NCI-H69 (cell line): ENCODE data around the gene RAB38.

ENCODE experiments used
- DNase-seq: peaks from one replicate; lab custom pipeline; 2025; lab: John Stamatoyannopoulos, UW

Gene RAB38

DNA sequence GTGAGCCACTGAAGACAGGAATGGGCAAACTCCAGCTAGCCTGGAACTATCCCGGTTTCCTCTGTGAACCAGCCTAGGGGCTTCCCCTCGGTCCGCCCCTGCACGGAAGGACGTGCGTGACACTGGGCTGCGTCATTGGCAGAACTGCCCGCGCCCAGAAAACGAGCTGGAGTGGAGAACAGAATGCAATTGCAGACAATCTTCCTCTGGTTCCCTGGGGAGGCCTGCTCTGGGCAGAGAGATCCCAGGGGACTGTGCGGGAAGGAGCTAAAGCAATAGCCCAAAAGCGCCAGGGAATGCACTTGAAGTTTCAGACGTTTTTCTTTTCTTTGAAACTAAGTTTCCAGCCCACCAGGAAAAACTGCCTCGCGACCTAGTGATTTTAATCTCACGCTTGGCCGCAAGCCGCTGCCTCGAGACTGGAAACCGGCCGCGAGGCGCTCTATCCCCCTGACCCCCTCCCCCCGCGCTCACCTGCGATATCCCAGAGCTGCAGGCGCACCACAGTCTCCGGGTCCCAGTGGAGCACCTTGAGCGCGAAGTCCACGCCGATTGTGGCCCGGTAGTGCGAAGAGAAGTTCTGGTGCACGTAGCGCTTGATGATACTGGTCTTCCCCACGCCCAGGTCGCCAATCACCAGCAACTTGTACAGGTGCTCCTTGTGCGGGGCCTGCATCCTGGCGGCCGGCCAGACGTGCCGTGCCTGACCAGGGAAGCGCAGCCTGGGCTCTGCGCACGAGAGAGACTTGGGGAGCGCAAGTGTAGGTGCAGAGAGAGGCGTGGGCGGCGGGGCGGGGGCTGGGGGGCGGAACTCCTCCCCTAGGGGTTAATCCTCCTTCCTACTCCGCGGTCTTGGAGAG is at the start of gene RAB38:
TSS of gene RAB38 (minus strand) at position 735 of the 860 bp plus-strand sequence. CDS start at position 676, 59 bp downstream.
- DNase-seq = peak; percentile 93

DNA sequence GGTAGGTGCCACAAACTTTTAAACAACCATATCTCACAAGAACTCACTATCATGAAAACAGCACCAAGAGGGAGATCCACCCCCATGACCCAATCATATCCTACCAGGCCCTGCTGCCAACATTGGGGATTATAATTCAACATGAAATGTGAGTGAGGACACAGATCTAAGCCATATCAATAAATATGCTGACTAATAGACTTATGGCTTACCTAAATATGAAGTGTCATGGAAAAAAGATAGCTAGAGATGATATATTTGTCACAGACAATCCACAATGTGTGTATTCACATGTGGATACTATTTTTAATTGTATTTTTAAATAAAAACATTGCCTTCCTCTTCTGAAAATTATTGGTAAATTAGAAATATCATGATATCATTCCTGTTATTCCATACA is 38.2 kb upstream of the RAB38 start:
- no peak for DNase-seq

DNA sequence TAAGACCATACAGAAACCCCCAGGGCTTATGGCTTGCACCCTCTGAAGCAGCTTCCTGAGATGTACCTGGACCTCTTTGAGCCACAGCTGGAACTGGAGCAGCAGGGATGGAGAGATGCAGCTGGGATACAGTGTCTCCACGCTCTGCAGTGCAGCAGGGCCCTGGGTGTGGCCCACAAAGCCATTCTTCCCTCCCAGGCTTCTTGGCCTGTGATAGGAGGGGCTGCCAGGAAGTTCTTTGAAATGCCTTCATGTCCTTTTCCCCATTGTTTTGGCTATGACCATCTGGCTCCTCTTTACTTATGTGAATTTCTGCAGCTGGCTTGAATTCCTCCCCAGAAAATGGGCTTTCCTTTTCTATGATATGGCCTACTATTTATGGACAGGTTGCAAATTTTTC is 37.1 kb upstream of the RAB38 start:
- peak; percentile 68 for DNase-seq

DNA sequence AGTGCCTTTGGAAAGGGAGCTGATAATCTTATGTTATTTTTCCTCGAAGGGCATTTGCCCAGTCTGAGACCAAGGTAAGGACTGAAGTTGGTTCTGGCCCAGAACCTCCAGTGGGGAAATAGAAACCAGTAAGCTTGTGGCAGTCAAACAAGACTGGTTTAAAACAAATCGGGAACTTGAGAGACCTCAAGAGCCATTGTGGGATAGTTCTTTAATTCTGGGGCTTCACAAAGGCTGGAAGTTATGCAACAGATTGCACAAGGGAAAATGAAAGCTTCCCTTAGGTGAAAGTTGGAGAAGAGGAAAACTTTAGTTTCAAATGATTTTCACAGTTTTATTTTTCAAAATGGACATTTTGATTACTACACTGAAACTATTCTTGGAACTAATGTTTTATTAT is 33.5 kb upstream of the RAB38 start:
- no peak for DNase-seq

DNA sequence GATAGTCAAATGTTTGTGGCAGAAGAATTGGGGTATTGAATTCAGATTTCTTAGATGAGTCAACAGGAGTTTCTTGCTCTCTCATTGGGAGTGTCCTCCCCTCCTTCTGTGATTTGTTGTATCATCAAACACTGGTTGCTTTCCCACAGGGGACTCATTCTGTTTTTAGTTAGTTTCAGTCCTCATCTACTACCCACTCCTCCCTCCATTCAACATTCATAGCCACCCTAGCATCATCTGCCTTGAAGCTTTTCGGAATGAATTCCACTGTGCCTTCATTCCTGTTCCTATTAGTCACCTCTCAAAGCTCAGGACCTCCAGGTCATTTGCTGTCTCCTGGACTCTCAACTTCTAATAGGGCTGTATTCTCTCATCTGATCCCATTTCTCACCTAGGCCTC is 31.5 kb upstream of the RAB38 start:
- no peak for DNase-seq

DNA sequence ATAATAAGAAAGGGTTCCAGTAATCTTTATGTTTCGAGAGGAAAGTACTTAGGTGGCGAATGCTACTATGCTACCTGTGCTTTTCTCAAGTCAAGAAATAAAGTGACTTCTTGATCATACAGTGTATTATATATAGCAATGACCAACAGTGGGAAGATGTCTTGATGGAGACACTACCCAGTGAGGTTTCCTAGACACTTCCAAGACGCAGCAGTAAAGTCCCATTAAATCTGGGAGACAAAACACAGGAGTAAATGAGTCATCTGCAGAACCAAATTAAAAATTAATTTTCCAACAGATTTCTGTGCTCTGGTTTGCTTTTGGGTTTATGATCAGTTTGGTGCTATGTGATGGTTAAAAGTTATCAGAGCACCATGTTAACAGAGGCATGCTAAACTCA is 29.1 kb upstream of the RAB38 start:
- DNase-seq = no peak

DNA sequence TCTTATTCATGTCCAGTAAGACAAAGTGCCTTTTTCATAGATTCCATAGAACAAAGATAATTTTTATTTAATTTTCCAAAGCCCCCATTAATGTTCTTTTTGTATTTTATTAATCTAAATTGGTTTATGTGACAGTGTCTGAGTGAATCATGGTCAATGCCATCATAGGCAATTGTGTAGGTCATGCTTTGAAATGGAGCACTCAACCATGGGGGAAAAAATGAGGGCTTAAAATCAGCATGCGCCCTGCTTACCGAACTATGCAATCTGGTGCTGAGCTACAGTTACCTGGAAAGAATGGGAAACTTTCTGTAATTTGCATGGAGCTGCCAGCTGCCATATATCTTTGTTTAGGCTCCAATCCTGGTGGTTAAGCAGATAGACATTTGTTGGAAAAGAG is 28.4 kb upstream of the RAB38 start:
- DNase-seq = peak; percentile 15

DNA sequence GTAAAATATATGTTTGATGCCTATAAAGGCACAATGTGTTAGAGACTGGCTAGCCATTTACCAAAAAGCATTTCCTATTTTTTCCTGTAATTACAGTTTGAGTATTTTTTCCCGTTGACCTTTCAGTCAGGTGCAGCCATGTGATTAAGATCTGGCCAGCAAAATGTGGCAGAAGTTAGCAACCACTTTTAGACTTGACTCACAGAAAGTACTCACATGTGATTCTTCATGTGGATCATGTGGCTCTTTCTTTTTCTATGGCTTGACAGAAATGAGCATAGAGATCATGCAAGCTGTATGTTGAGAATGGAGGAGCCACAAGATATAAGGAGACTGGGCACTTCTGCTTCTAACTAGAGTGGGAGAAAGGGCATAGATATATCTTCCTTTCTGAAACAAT is 27.3 kb upstream of the RAB38 start:
- no peak for DNase-seq

DNA sequence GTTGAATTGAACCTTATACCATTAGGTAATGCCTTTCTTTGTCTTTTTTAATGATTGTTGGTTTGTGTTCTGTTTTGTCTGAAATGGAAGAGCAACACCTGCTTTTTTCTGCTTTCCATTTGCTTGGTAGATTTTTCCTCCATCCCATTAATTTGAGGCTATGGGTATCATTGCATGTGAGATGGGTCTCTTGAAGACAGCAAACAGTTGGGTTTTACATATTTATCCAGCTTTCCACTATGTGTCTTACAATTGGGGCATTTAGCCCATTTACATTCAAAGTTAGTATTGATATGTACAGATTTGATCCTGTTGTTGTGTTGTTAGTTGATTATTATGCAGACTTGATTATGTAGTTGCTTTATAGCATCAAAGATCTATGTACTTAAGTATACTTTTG is 21.1 kb upstream of the RAB38 start:
- DNase-seq = no peak

DNA sequence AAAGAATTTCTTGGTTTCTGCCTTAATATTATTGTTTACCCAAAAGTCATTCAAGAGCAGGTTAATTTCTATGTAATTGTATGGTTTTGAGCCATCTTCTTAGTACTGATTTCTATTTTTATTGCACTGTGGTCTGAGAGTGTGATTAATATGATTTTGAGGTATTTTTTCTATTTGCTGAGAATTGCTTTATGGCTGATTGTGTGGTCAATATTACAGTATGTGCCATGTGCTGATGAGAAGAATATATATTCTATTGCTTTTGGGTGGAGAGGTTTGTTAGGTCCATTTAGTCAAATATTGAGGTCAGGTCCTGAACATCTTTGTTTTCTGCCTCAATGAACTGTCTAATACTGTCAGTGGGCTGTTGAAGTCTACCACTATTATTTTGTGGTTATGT is 20.7 kb upstream of the RAB38 start:
- DNase-seq = no peak

DNA sequence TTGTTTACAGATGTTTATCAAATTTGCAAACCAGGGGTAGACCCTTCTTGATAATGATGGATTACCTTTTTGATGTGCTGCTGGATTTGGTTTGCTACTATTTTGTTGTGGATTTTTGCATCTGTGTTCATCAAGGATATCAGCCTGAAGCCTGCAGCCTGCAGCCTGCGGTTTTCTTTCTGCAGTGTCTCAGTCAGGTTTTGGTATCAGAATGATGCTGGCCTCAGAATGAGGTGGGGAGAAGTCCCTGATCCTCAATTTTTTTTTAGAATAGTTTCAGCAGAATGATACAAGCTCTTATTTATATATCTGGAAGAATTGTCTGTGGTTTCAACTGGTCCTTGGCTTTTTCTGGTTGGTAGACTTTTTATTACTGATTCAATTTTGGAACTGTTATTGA is 19.7 kb upstream of the RAB38 start:
- DNase-seq = no peak

DNA sequence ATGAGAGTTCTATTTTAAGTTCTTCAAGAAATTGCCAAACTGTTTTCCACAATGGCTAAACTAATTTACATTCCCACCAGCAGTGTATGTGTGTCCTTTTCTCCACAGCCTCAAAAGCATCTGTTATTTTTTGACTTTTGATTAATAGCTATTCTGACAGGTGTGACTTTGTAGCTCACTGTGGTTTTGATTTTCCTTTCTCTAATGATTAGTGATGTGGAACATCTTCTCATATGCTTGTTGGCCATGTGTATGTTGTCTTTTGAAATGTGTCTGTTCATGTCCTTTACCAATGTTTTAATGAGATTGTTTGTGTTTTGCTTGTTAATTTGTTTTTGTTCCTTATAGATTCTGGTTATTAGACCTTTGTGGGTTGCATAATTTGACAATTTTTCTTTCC is 18.0 kb upstream of the RAB38 start:
- peak; percentile 31 for DNase-seq

DNA sequence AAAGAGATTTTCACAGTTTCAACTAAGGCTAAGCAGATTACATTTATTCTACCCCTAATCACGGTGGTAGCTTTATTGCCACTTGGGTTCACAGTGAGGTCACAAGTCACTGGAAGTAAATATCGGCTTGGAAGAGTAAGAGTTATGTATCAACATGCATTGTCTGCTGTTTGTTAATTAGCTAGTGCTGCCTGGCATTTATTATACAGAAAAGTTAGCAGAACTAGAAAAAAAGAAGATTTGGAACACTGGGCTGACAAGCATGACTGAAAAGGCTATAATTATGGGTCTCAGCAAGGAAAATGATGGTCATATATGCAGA is 13.7 kb upstream of the RAB38 start:
- peak; percentile 86 for DNase-seq

DNA sequence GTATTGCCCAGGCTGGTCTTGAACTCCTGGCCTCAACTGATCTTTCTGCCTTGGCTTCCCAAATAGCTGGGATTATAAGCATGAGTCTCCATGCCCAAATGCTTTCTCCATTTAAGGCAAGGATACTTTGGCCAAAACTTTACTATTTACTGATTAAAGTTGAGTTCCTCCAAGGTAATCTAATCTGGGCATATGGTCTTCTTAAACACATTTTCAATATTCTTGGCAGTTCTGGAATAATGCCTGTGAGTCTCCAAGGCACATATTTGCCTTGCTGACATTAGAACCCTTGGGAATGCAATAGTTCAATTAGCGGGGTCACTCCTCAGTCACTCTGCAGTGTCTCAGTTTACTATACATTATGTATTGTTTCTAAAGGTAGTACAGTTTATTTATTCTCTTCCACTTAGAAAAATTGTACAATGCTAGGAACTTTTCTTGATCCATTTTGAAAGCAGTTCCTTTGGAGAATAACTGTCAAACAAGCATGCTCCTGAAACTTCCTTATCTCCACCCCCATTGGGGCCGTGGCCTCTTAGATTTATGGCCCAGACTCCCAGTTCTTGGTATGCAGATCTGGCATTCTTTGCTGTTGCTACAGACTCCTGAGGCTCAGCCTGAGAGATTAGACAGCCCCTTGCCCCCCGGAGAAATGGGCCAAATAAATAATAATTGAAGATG is 13.1 kb upstream of the RAB38 start:
- DNase-seq = peak; percentile 86

DNA sequence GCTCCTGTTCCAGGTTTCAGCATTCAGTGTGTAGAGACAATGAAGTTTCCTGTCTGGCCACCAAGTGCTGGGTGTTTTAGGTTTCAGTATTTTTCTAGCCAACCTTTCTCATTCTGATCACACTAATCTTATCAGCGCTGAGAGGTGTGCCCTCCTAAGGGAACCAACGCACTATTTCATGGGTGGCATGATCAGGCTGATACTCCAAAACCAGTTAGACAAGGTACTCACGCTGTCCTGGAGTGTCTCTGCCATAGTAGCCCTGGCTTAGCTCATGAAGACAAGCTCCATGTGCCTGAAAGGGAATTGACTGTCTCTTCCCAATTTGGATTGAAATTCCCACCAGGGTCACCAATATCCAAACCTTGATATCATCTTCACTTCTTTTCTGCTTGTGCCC is 8.0 kb upstream of the RAB38 start:
- DNase-seq = no peak

DNA sequence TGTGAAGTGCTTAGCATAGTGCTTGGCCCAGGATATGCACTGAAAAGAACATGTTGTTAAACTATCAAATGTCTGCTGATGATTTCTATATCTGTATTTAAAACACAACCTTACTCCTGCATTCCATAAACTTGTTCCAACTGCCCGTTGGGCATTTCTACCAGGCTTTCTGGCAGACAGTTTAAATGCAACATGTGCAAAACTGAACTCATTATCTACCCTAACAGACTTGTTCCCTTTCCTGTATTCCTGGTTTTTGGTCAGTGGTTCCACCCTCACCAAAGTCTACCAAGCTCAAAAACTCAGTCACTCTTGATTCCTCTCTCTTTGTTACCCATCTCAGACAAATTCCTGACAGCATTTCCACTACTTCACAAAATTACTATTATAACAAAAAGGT is 6.5 kb upstream of the RAB38 start:
- DNase-seq = no peak

DNA sequence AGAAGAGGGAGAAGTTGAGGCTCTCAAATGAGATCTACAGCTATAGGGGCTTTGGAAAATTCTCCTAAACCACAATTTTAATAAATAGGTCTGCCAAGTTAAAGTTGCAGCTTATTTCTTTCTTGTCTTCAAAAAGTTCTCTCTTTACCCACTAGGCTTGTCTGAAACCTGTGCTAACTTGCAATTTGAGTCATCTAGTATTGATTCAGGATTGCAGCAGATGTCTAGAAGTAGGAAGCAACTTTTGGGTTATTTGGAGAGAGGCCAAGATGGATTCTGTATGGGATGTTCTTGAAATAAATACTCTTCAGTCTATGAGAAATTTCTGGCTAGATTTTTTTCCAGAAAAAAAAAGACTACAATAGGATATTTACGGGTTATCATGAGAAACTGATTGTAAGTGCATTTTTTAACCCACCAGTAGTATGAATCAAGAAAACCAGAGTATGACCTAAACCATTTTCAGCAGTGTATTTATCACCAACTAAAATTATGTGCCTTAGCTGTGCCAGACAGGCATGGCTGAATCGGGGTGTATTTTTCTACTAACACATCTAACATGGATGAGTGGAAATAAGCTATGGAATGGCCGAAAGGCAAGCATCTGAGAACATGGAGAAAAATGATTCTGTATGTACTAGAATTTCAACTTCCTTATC is 4.9 kb upstream of the RAB38 start:
- peak; percentile 78 for DNase-seq

DNA sequence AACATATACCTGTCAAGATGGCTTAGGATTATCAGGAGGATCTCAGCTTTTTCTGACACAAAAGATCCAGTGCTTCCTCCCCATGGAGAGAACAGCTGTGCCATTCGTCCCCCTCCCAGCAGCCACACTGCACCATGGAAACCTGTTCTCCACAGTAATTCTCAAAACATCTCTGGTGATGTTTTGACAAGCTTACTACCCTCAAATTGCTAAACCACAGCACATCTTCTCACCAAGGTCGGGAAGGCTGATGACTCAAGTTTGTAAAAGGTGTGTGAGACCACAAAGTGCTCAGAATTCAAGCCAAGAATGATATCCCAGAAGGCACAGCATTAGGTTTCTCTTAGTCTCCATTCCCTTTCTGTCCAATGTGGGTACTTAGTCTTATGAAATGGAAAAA is 3.9 kb upstream of the RAB38 start:
- peak; percentile 94 for DNase-seq

DNA sequence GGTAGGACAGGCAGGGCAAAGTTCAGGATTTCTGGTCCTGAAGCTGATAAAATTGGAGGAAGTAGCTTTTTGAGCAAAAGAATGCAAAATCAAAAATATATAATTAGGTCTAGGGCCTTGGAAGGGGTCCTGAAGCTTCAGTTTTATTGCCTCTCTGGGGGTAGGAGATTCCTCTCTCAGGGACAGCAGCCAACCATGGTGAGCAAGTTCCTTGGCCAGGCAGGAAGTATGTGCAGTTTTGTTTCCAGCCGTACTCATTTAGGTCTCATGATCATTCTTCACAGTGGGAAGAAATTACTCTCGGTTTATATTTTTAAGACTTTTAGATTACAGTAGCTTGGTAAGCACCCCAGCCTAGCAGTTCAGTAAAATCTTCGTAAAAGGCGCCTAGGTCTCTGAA is 2.9 kb upstream of the RAB38 start:
- peak; percentile 37 for DNase-seq

DNA sequence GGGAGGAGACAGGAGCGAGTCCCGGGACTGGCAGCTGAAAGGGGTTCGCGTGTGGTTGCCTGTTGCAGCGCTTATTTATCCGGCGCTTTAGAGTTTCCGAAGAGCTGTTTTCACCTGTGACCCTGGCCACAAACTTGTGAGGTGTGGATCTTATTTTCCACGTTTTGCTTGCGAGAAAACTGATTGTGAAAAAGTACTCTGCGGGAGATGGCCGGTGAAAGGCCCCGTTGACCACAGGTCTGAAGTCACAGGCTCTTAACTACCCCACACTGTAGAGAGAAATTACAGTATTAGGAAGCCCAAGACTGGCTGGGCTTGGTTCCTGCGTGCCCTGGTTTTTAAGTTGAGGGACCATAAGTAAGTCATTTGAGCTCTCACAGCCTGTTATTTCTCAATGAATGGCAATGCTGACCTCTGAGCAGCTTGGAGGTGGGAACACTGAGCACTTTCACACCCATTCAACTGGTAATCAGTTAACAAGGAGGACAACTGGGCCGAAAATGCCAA is 379 bp upstream of the RAB38 start:
- peak; percentile 70 for DNase-seq

DNA sequence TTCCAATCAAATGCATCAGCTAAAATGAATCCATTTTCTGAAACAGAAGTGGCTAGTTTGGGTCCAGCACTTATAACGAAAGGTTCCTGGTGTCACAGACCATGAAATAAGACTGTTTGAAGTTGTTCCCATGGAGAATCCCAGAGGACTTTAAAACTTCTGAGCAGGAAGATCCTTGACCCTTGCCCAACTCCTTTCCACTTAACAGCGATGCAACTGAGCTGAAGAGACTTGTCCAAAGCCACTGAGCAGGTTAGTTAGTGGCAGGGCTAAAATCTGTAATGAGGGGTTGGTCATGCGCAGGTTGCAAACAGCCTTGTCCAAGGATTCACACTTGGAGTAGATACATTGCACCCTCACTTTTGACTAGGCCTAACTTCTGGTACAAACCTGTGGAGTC is 1.3 kb downstream of the RAB38 start:
- DNase-seq = peak; percentile 44

DNA sequence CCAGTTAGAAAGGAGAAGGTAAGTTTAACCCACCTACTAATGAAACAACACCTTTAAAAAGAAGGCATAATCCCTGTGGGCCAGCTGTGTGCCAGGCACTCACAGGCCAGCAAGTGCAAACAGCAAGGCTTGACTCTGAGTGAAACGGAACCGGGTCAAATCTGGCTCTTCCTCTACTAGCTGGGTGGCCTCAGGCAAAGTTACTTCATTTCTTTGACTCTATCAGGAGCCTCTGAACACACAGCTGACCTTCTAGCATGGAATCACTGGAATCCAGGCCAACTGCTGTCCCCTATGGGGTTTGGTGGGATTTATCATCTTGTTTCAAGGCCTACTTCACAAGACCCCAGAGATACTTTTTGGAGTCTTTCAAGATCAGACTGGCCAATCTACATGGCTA is 3.3 kb downstream of the RAB38 start:
- peak; percentile 70 for DNase-seq

DNA sequence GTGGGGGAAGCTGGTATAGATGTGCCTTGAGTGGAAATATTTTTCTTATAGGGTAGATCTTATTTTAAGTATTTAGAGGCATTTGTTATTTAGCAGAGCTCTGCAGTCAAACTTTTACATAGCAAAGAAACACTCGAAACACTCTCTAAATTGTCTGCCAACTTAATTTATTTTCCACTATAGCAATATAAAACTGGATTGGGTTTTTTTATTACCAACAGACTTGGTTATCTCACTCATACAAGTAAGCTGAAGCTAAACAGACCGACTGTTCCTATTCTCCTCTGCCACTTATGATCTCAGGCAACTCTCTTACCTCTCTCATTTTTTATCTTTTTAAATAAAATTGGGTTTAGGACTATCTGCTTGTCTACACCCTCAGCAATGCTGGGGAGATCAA is 4.6 kb downstream of the RAB38 start:
- no peak for DNase-seq
